HEK293 (cell line): ENCODE data around the gene NSL1.
A peak's percentile ranks its signal among the peaks of the same experiment; 100 is the strongest.

Experiments used
- CTCF ChIP-seq: fragments of 450-650 bp; formaldehyde crosslinking; IDR thresholded peaks from 2 replicates; pipeline ENCODE4 v1.5.1; 2016; ENCODE audit warnings: missing biosample characterization, missing genetic modification characterization
- PRDM10 ChIP-seq: fragments of 450-650 bp; formaldehyde crosslinking; IDR thresholded peaks from 2 replicates; pipeline ENCODE4 v1.5.1; 2016; ENCODE audit warnings: missing biosample characterization, missing genetic modification characterization
- ZNF513 ChIP-seq: fragments of 450-650 bp; IDR thresholded peaks from 2 replicates; pipeline ENCODE4 v1.5.1; 2018; ENCODE audit warnings: missing biosample characterization, missing genetic modification characterization
- ZNF629 ChIP-seq: fragments of 450-650 bp; formaldehyde crosslinking; IDR thresholded peaks from 2 replicates; pipeline ENCODE4 v1.5.1; 2017; ENCODE audit warnings: missing biosample characterization, missing genetic modification characterization

GRCh38 chr1:212703991-212704564 lies 87.5 kb downstream of the NSL1 start:
- TF ChIP-seq ZNF513 (tag by site-specific recombination) (no peak), PRDM10 (tag by site-specific recombination) (no peak), CTCF (tag by site-specific recombination) (no peak), ZNF629 (tag by site-specific recombination) (peak; percentile 59; the same call in 1 of the 2 replicates)
